Measurements from ENCODE around the gene TARBP1.
"Not testable (repeated sequence)": the region's sequence is repeated elsewhere in the genome, so short reads cannot be mapped to it uniquely, and the experiment has no call there.

TARBP1 gene

GRCh38 chr1:234431255-234431654, 47.7 kb downstream of the TARBP1 start:
- DNase-seq, result no peak

DNA sequence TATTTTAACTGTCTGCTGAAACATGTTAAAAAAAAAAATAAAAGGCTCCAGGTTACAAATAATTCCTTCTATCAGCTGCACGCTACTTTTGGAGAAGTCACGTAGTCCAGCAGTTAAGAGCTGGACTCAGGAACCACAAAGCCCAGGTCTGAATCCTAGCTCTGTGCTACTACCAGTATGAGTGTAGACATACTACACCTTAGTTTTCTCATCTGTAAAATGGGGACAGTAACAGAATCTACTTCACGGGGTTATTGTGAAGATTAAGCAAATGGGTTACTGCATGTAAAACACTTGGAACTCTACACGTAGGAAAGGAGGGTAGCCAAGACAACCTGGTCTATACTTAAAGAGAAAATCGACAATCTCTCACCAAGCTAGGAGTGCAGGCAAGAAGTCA, 48.3 kb downstream of the TARBP1 start:
- no peak for DNase-seq

GRCh38 chr1:234429434-234429806, 49.6 kb downstream of the TARBP1 start:
- DNase-seq, result no peak

DNA sequence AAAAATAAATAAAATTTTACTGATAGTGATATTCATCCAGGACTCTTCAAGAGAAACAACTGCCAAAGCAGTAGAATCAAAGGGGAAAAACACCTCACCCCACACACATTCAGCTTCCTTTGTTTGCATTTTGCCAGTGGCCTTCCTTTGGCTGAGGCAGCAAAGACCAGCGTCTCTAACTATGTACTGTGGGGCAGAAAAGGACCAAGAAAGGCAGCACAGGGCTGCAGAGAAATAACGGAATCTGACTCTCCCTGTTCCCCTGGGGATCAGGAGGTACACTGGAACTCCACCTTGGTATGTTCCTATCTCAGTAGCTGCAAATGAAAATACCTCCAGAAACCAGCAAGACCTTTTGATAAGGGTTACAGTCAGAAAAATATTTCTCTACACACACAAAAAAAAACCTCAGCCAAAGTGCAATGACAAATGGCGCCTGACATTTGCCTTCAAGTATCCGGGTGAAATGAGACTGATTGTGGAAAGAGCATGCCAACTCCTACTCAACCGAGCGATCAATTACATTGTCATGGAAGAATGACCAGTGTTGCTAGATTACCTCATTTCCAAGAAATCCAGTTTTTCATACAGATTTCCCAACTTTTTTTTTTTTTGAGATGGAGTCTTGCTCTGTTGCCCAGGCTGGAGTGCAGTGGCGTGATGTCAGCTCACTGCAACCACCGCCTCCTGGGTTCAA, 50.9 kb downstream of the TARBP1 start:
- DNase-seq, result no peak

- no peak for DNase-seq
Observed at GRCh38 chr1:234413990-234414389, 65.0 kb downstream of the TARBP1 start.

GRCh38 chr1:234413485-234413884, 65.5 kb downstream of the TARBP1 start:
- no peak for DNase-seq

DNA sequence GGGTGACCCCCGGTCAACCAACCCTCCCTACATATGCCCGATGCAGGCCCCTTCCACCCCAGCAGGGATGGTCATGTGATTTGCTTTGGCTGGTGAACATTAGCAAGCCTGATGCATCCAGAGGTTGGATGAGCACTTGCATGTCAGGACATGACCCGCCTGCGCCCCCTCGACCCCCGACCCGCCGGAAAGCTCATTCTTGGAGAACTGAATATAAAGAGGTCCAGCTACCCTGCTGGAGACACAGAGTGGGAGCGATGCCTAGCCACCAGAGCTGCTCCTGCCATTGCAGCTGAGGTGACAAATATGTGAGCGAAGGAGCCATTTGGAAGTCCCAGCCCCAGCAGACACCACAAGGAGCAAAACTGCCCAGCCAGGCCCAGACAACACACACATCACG, 66.1 kb downstream of the TARBP1 start:
- DNase-seq, result no peak

DNA sequence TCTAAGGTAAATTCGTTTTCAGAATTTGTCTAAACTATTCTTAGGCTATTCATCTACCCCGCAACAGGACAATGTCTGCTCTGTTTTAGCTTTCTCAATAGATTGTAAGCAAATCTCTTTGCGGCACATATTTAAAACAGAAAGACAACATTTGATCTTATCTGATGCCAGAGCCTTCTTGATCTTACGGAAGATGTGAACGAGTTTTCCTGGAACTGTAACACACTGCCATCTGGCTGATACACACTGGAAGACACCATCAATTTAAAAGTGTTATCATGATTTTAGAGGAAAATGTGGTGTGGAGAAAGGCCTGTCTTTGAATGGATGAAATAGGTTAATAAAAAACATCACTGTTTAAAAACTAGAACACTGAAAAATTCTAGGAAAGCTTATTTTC, 69.7 kb downstream of the TARBP1 start:
- DNase-seq, result peak; percentile 40

DNA sequence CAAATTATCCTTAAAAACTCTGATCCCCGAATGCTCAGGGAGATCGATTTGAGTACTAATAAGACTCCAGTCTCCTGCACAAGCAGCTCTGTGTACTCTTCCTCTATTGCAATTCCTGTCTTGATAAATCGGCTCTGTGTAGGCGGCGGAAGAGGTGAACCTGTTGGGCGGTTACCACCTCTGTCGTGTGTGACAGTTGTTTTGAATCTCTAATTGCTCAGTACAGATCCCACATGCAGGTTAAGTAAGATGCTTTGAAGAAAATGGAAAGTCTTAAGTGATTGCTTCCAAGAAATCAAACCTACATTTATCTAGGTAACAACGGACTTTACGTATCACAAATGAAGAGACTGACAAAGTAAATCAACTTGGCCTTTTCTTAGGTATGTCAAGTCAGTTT, 70.2 kb downstream of the TARBP1 start:
- peak; percentile 78 for DNase-seq

GRCh38 chr1:234406871-234407270, 72.1 kb downstream of the TARBP1 start:
- DNase-seq, result no peak

DNA sequence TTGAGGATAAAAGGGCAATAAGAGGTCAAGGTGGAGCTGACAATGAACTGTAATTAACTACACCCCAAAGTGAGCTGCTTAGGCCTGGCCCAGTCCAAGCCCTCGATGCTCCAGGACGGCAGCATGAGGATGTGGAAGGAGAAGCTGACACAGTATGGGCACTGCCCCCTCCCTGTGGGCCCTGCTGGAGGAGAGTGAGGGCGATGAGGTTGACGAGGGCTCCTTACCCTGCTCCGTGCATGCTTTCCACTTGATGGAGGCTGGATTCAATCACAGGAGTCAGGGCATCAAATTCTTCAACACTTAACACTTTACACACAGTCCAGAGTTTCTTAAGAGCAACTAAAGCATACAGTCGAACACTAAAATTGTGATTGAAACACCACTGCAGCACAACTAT, 73.3 kb downstream of the TARBP1 start:
- DNase-seq, result peak; percentile 42

DNA sequence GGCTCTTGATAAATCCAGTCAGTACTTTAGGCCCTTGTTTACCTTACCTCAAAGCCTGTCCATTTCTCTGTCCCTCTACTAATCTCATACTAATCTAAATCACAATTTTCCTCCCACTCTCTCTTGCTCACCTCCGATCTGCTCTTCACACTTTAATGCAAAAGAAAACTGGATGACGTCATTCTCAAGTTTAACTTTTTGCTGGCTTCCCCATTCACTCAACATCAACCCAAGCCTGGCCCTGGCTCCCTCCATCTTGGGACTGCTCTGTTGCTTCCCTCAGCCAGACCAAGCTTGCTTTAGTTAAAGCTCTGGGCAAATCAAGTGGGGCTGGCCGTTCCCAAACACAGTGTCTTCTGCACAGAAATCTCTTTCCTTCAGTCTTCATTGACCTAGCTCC, 76.0 kb downstream of the TARBP1 start:
- no peak for DNase-seq

DNA sequence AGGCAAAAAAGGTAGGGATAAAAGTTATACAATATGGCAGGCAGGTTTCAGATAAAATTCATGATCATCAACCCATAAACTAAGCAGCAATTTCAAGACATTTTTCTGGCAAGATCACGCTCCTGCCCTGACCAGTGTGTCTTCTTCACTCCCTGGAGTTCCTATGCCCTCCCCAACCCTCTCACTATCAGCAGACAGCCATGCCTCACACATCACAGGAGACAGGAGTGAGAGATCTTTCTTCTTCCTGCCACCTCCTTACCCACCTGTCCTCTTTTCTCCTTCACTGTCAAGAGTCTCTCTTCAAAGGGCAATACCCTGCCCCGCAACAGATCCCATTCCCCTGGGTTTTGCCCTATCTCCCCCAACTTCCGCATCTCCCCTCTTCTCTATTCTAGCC, 77.3 kb downstream of the TARBP1 start:
- DNase-seq, result peak; percentile 28

DNA sequence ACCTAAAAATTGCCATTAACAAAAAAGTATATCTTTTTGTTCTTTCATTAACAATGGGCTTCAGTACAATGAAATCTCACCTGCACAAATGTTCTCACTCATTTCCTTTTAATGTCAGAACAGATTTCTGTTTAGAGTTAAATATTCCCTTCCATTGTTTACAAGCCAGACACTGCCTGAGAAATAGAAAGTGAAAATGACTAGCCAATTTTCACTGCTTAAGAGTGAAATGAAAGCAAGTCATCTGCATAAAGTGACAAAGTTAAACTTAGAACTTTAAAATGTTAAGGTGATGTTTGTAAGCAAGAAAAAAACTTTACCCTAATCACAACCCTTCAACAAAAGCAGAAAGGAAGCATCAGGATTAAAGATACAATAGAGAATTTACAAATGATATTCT, 78.2 kb downstream of the TARBP1 start:
- DNase-seq, result no peak

DNA sequence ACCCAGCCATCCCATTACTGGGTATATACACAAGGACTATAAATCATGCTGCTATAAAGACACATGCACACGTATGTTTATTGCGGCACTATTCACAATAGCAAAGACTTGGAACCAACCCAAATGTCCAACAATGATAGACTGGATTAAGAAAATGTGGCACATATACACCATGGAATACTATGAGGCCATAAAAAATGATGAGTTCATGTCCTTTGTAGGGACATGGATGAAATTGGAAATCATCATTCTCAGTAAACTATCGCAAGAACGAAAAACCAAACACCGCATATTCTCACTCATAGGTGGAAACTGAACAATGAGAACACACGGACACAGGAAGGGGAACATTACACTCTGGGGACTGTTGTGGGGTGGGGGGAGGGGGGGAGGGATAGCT, 79.5 kb downstream of the TARBP1 start:
- DNase-seq, result not testable (repeated sequence)

- DNase-seq, result no peak
Observed at GRCh38 chr1:234398849-234399381, 80.1 kb downstream of the TARBP1 start.

DNA sequence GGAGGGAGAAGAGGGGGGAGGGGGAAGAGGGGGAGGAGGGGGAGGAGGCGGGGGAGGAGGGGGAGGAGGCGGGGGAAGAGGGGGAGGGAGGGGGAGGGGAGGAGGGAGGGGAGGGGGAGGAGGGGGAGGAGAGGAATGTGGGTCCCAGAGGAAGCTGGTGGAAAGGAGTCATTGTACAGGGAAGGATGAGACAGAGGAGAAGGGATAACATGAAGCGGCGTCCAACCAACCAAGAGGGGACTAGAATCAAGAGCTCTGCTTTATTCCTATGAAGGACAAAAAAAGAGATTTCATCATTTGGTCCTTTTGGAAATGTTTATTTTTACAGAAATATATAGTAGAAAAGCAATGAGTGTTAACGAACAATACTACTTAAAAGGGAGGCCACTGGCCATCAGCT, 81.2 kb downstream of the TARBP1 start:
- DNase-seq, result no peak

- DNase-seq, result no peak
Observed at GRCh38 chr1:234396871-234397270, 82.1 kb downstream of the TARBP1 start.

GRCh38 chr1:234396092-234396491, 82.9 kb downstream of the TARBP1 start:
- DNase-seq, result no peak

GRCh38 chr1:234395297-234395696, 83.7 kb downstream of the TARBP1 start:
- no peak for DNase-seq

- DNase-seq, result peak; percentile 47
Observed at GRCh38 chr1:234393190-234393589, 85.8 kb downstream of the TARBP1 start.

GRCh38 chr1:234388094-234388493, 90.9 kb downstream of the TARBP1 start:
- DNase-seq, result no peak

GRCh38 chr1:234386122-234386521, 92.9 kb downstream of the TARBP1 start:
- DNase-seq, result no peak

GRCh38 chr1:234381699-234382555, 97.1 kb downstream of the TARBP1 start:
- DNase-seq, result no peak
